Activated CD4-positive, alpha-beta memory T cell treated with anti-CD3 and anti-CD28 coated beads, Interleukin-2, amount 10 ng/mL, durations not matched to agents 7 days and 5 days (primary cell): ENCODE results near the gene SMAGP. TPM values are rescaled to one million over a fixed set of nuclear protein-coding genes. Genes with fewer than 3 reads are reported as not detected.
A peak's percentile ranks its signal among the peaks of the same experiment; 100 is the strongest.
"Not testable (repeated sequence)": the region's sequence is repeated elsewhere in the genome, so short reads cannot be mapped to it uniquely, and the experiment has no call there.

ENCODE experiments used
- CTCF ChIA-PET: fragments of 350-600 bp; sonication (Branson Sonifier 250); formaldehyde crosslinking; loops from one replicate; lab custom pipeline; 2021; ENCODE audit warnings: antibody characterized with exemption, inconsistent platforms; lab: Charles Lee
- POLR2A ChIA-PET: fragments of 350-600 bp; sonication (Branson Sonifier 250); formaldehyde crosslinking; loops from one replicate; lab custom pipeline; 2021; ENCODE audit warnings: antibody characterized with exemption; lab: Charles Lee
- DNase-seq: peaks from one replicate; pipeline ENCODE4 v3.0.0-alpha.2; 2020
- H3K27ac Mint-ChIP-seq: one replicate; pipeline ENCODE4 v1.8.0; 2021; ENCODE audit warnings: mild to moderate bottlenecking, mixed read lengths
- H3K27me3 Mint-ChIP-seq: one replicate; pipeline ENCODE4 v1.8.0; 2021; ENCODE audit warnings: mixed read lengths
- H3K36me3 Mint-ChIP-seq: one replicate; pipeline ENCODE4 v1.8.0; 2021; ENCODE audit warnings: low read depth, mixed read lengths
- H3K4me1 Mint-ChIP-seq: one replicate; pipeline ENCODE4 v1.8.0; 2021; ENCODE audit warnings: mixed read lengths
- H3K4me3 Mint-ChIP-seq: one replicate; pipeline ENCODE4 v1.8.0; 2021; ENCODE audit warnings: mild to moderate bottlenecking, mixed read lengths
- H3K9me3 Mint-ChIP-seq: one replicate; pipeline ENCODE4 v1.8.0; 2021; ENCODE audit warnings: mixed read lengths
- total RNA-seq, 2 experiments: library from RNA; stranded (reverse); gene quantifications; one replicate each; pipeline ENCODE4 v1.2.3, GENCODE V29; 2021

SMAGP gene, protein sequence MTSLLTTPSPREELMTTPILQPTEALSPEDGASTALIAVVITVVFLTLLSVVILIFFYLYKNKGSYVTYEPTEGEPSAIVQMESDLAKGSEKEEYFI
- total RNA-seq = 1 to 10 TPM; 1.8 to 3.1 TPM

DNA sequence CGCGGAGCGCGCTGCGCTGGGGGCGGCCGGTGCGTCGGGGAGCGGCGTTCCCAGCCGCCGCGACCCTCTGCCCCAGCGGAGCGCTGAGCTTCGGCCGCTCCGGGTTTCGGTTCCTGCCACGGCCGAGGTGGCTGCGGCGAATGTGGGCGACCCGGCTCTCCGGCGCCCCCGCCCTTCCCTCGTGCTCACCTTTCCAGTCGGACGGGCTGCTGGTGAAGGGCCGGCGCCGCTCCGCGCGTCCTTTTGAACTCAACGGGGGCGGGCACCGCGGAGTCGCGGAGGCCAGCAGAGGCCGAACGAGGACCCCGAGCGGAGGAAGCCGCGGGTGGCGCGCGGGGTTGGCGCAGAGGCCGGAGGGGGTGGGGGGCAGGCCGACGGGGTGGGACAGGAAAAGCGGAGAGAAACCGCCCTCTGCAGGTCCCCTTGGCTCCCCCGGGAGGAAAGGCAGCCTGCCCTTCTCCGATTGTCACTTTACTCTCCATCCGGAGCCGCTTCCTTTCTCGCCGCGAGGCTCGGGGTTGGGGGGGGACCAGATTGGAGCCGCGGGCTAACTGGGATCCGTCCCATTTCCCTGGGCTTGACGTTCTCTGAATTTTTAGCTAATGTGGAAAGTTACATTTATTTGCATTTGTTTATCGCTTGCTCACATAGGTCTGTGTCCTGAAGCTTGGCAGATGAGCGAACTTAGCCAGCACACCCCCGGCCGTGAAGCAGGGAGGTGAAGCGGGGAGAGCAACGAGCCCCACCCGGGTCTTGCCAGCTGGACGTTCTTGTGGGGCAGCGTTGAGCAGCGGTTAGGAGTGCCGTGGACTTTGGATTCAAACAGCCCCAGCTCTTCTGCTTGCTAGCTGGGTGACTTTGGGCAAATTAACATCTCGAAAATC is at the start of gene SMAGP:
TSS of gene SMAGP (minus strand) at position 349 of the 884 bp plus-strand sequence. CDS start 1,137 bp downstream, outside the sequence.
- Mint-ChIP-seq H3K27ac (no peak within 1 kb of the TSS), H3K27me3 (peaks cover 28% of the 10 kb centered on the region), H3K4me1 (peaks cover 25% of the 10 kb centered on the region), H3K36me3 (peaks cover 8% of the 10 kb centered on the region), H3K4me3 (peak within 1 kb of the TSS; percentile 86), H3K9me3 (no peaks in the 10 kb centered on the region)
- POLR2A ChIA-PET = interaction anchor here (1.0 to 3.2 kb wide), 7 partner anchors 32 to 187 kb away, joined by 3 to 15 read pairs (median 4); partner anchors contain the start of genes CSRNP2 and DAZAP2
- peak; percentile 47 for DNase-seq
- CTCF ChIA-PET = interaction anchor here (0.6 to 5.5 kb wide), 12 partner anchors 13 to 150 kb away, joined by 3 to 87 read pairs (median 4); partner anchors contain the start of genes DAZAP2 and POU6F1

DNA sequence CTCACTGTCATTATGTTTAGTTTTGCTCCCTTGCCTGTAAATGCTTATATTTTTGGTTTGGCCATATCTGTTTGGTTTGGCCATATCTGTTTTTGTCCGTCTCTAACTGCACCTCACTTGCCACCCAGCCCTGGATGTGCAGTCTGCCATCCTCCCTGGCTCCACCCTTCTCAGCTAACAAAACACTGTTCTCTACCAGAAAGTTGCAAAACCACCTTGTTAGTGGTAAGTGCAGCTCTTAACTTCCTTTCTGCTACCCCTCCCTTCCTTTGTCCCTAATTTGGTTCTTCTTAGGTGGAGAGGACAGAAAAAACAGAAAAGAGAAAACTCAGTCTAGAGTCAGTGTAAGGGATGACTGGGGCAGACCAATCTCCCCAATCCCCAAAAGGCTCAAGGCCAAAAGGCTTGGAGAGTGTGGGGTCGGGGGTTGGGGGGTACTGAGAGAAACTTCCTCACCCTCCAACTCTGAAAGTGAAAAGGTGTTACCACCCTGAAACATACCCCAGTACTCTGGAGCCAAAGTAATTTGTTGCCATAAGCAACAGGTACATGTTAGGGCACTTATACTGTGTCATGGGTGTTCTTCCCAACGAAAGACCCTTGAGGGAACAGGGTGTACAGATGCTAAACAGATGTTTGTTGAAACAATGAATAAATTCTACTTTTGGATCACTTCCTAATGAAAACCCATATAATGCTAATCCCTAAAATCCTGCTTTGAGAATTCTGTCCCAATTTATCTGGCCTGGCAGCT is 48.8 kb upstream of the SMAGP start:
- Mint-ChIP-seq H3K4me1 (peaks cover 65% of the 10 kb centered on the region), H3K27ac (peak overlapping the region; percentile 99), H3K4me3 (peak overlapping the region; percentile 88), H3K36me3 (peaks cover 71% of the 10 kb centered on the region), H3K9me3 (no peaks in the 10 kb centered on the region), H3K27me3 (no peaks in the 10 kb centered on the region)
- ChIA-PET CTCF (interaction anchor here (0.6 to 4.8 kb wide), 7 partner anchors 8 to 56 kb away, joined by 3 to 44 read pairs (median 3); no protein-coding TSS in a partner anchor), POLR2A (interaction anchor here (0.5 to 7.2 kb wide), 12 partner anchors 9 to 293 kb away, joined by 3 to 65 read pairs (median 6); partner anchors contain the start of genes DAZAP2, LETMD1, POU6F1 and SLC11A2)
- peak; percentile 64 for DNase-seq

DNA sequence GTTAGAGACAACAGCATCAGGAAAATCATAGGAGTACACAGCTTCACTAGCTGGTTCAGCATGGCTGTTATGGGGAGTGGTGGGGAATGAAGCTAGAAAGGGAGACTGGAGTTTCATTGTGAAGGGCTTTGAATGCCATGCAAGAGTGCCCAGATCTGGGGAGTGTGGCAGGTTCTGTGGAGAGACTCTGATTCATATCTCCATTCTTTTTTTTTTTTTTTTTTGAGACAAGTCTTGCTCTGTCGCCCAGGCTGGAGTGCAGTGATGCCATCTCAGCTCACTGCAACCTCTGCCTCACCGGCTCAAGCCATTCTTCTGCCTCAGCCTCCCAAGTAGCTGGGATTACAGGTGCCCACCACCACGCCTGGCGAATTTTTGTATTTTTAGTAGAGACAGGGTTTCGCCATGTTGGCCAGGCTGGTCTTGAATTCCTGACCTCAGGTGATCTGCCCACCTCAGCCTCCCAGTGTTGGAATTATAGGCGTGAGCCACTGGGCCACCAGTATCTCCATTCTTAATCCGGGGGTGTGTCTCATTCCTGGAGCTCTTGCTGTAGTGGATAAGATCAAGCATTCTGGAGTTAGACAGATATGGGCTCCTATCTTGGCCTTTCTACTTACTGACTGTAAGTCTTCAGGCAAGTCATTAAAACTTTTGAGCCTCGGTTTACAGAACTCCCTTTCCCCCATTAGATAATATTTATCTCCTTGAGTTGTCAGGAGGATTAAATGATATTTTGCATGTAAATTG is 48.0 kb upstream of the SMAGP start:
- peaks cover 71% of the 10 kb centered on the region for H3K36me3 Mint-ChIP-seq
- H3K27me3 Mint-ChIP-seq, DNase-seq, H3K9me3 Mint-ChIP-seq: not testable (repeated sequence)
- ChIA-PET POLR2A (interaction anchor here (0.5 to 7.2 kb wide), 11 partner anchors 9 to 269 kb away, joined by 3 to 65 read pairs (median 6); partner anchors contain the start of genes DAZAP2, LETMD1 and POU6F1), CTCF (interaction anchor here (0.6 to 4.8 kb wide), 8 partner anchors 9 to 91 kb away, joined by 3 to 44 read pairs (median 3); no protein-coding TSS in a partner anchor)
- peak overlapping the region; percentile 99 for H3K27ac Mint-ChIP-seq
- peaks cover 66% of the 10 kb centered on the region for H3K4me1 Mint-ChIP-seq
- peak overlapping the region; percentile 88 for H3K4me3 Mint-ChIP-seq

DNA sequence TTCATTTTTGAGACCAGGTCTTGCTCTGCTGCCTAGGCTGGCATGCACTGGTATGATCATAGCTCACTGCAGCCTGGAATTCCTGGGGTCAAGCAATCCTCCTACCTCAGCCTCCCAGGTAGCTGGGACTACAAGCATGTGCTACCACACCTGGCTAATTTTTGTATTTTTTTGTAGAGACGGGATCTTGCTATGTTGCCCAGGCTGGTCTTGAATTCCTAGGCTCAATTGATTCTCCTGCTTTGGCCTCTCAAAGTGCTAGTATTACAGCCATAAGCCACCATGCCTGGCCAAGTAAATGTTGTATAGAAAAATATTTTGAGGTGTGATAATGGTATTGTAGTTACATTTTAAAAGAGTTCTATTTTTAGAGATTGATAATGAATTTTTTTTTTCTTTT is 41.2 kb upstream of the SMAGP start:
- H3K27me3 Mint-ChIP-seq = no peaks in the 10 kb centered on the region
- ChIA-PET POLR2A (no interaction called here), CTCF (interaction anchor here (1.2 to 1.7 kb wide), 2 partner anchors 30 to 41 kb away, joined by 3 to 8 read pairs; partner anchors contain the start of gene SMAGP)
- H3K27ac Mint-ChIP-seq = no peak overlapping the region
- H3K36me3 Mint-ChIP-seq = peaks cover 75% of the 10 kb centered on the region
- no peak for DNase-seq
- H3K9me3 Mint-ChIP-seq = no peaks in the 10 kb centered on the region
- H3K4me3 Mint-ChIP-seq = no peak overlapping the region
- peaks cover 45% of the 10 kb centered on the region for H3K4me1 Mint-ChIP-seq

GRCh38 chr12:51307655-51308593 is 37.7 kb upstream of the SMAGP start:
- no peaks in the 10 kb centered on the region for H3K9me3 Mint-ChIP-seq
- H3K27me3 Mint-ChIP-seq = no peaks in the 10 kb centered on the region
- no peak for DNase-seq
- H3K4me3 Mint-ChIP-seq = no peak overlapping the region
- peak overlapping the region; percentile 47 for H3K27ac Mint-ChIP-seq
- peaks cover 73% of the 10 kb centered on the region for H3K36me3 Mint-ChIP-seq
- peaks cover 39% of the 10 kb centered on the region for H3K4me1 Mint-ChIP-seq
- ChIA-PET POLR2A (interaction anchor here (0.6 to 3.0 kb wide), 3 partner anchors 11 to 15 kb away, joined by 3 to 9 read pairs (median 8); no protein-coding TSS in a partner anchor), CTCF (interaction anchor here (0.5 to 2.2 kb wide), 4 partner anchors 20 to 726 kb away, joined by 3 to 14 read pairs (median 4); no protein-coding TSS in a partner anchor)

GRCh38 chr12:51306507-51306906 is 36.3 kb upstream of the SMAGP start:
- CTCF ChIA-PET = interaction anchor here (0.6 to 1.2 kb wide), 2 partner anchors 35 to 763 kb away, joined by 3 to 6 read pairs; no protein-coding TSS in a partner anchor
- Mint-ChIP-seq H3K4me1 (peaks cover 32% of the 10 kb centered on the region), H3K9me3 (no peaks in the 10 kb centered on the region), H3K4me3 (no peak overlapping the region), H3K36me3 (peaks cover 72% of the 10 kb centered on the region), H3K27ac (no peak overlapping the region), H3K27me3 (no peaks in the 10 kb centered on the region)
- POLR2A ChIA-PET = interaction anchor here (0.9 to 2.7 kb wide), 3 partner anchors 12 to 17 kb away, joined by 3 to 8 read pairs (median 4); no protein-coding TSS in a partner anchor
- no peak for DNase-seq

DNA sequence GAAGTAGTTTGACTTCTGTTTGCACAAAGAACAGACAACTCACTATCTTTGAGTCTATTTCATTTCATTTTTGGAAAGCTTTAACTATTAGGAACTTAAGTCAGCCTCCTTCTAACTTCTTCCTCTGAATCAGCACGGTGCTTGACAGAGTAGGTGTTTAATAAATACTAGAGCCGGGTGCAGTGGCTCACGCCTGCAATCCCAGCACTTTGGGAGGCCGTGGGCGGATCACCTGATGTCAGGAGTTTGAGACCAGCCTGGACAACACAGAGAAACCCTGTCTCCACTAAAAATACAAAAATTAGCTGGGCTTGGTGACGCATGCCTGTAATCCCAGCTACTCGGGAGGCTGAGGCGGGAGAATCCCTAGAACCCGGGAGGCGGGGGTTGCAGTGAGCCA is 30.6 kb upstream of the SMAGP start:
- DNase-seq, H3K27me3 Mint-ChIP-seq, H3K27ac Mint-ChIP-seq, H3K4me3 Mint-ChIP-seq, H3K9me3 Mint-ChIP-seq, H3K4me1 Mint-ChIP-seq, POLR2A ChIA-PET: not testable (repeated sequence)
- CTCF ChIA-PET = interaction anchor here (0.8 to 3.5 kb wide), 2 partner anchors 40 to 82 kb away, joined by 3 to 16 read pairs; no protein-coding TSS in a partner anchor
- peaks cover 56% of the 10 kb centered on the region for H3K36me3 Mint-ChIP-seq

GRCh38 chr12:51295651-51296050 is 25.4 kb upstream of the SMAGP start:
- peaks cover 1% of the 10 kb centered on the region for H3K4me1 Mint-ChIP-seq
- ChIA-PET POLR2A (no interaction called here), CTCF (interaction anchor here (0.6 to 2.6 kb wide), 2 partner anchors 45 to 117 kb away, joined by 3 to 10 read pairs; no protein-coding TSS in a partner anchor)
- H3K4me3 Mint-ChIP-seq = no peak overlapping the region
- no peaks in the 10 kb centered on the region for H3K27me3 Mint-ChIP-seq
- H3K9me3 Mint-ChIP-seq = no peaks in the 10 kb centered on the region
- DNase-seq = no peak
- H3K36me3 Mint-ChIP-seq = peaks cover 53% of the 10 kb centered on the region
- no peak overlapping the region for H3K27ac Mint-ChIP-seq

GRCh38 chr12:51294097-51294496 is 23.9 kb upstream of the SMAGP start:
- peaks cover 54% of the 10 kb centered on the region for H3K36me3 Mint-ChIP-seq
- H3K9me3 Mint-ChIP-seq, POLR2A ChIA-PET, H3K27me3 Mint-ChIP-seq, H3K4me3 Mint-ChIP-seq, H3K27ac Mint-ChIP-seq, DNase-seq, H3K4me1 Mint-ChIP-seq: not testable (repeated sequence)
- CTCF ChIA-PET = interaction anchor here (0.6 to 2.7 kb wide), 3 partner anchors 47 to 248 kb away, joined by 3 to 12 read pairs (median 5); no protein-coding TSS in a partner anchor

- H3K36me3 Mint-ChIP-seq = peaks cover 55% of the 10 kb centered on the region
- CTCF ChIA-PET = interaction anchor here (1.7 to 2.7 kb wide), 2 partner anchors 48 to 58 kb away, joined by 5 to 12 read pairs; no protein-coding TSS in a partner anchor
- POLR2A ChIA-PET = no interaction called here
- H3K4me3 Mint-ChIP-seq = no peak overlapping the region
- DNase-seq = no peak
- no peak overlapping the region for H3K27ac Mint-ChIP-seq
- no peaks in the 10 kb centered on the region for H3K27me3 Mint-ChIP-seq
- peaks cover 1% of the 10 kb centered on the region for H3K4me1 Mint-ChIP-seq
- H3K9me3 Mint-ChIP-seq = no peaks in the 10 kb centered on the region
These were observed 23.5 kb upstream of the SMAGP start for GRCh38 chr12:51293696-51294095.
